Coronary artery (tissue), 2 donors: ENCODE measurements around the gene DAPK3.

ENCODE experiments used
- DNase-seq: peaks from one replicate; pipeline ENCODE4 v3.0.0-alpha.2; 2017; ENCODE audit warnings: low spot score
- H3K27ac ChIP-seq, 2 donors: fragments of 200-600 bp; sonication (generic); one replicate each; pipeline ENCODE4 v1.5.1; 2016 to 2019
- H3K4me3 ChIP-seq: fragments of 200-600 bp; sonication (generic); 2 replicates; pipeline ENCODE4 v1.5.1; 2016; ENCODE audit warnings: mild to moderate bottlenecking, moderate library complexity
- TF ChIP-seq, protein P1 (sequence below): fragments of 200-600 bp; sonication (generic); IDR thresholded peaks from one replicate; pipeline ENCODE4 v1.5.1; 2019; ENCODE audit warnings: antibody characterized with exemption

The DAPK3 gene

DNA sequence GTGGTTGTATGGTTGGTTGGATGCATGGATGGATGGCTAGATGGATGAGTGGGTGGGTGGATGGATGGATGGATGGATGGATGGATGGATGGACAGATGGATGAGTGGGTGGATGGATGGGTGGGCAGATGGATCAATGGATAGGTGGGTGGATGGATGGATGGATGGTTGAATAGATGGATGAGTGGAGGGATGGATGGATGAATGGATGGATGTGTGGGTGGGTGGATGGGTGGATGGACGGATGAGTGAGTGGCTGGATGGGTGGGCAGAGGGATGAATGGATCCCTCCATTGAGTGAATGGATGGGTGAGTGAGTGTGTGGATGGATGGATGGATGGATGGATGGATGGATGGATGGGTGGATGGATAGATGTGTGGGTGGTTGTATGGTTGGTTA, 47.0 kb downstream of the DAPK3 start:
- H3K4me3 ChIP-seq: no peak overlapping the region
- H3K27ac ChIP-seq: no peak overlapping the region
- TF ChIP-seq, protein P1, sequence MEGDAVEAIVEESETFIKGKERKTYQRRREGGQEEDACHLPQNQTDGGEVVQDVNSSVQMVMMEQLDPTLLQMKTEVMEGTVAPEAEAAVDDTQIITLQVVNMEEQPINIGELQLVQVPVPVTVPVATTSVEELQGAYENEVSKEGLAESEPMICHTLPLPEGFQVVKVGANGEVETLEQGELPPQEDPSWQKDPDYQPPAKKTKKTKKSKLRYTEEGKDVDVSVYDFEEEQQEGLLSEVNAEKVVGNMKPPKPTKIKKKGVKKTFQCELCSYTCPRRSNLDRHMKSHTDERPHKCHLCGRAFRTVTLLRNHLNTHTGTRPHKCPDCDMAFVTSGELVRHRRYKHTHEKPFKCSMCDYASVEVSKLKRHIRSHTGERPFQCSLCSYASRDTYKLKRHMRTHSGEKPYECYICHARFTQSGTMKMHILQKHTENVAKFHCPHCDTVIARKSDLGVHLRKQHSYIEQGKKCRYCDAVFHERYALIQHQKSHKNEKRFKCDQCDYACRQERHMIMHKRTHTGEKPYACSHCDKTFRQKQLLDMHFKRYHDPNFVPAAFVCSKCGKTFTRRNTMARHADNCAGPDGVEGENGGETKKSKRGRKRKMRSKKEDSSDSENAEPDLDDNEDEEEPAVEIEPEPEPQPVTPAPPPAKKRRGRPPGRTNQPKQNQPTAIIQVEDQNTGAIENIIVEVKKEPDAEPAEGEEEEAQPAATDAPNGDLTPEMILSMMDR: no peak
- DNase-seq: no peak

DNA sequence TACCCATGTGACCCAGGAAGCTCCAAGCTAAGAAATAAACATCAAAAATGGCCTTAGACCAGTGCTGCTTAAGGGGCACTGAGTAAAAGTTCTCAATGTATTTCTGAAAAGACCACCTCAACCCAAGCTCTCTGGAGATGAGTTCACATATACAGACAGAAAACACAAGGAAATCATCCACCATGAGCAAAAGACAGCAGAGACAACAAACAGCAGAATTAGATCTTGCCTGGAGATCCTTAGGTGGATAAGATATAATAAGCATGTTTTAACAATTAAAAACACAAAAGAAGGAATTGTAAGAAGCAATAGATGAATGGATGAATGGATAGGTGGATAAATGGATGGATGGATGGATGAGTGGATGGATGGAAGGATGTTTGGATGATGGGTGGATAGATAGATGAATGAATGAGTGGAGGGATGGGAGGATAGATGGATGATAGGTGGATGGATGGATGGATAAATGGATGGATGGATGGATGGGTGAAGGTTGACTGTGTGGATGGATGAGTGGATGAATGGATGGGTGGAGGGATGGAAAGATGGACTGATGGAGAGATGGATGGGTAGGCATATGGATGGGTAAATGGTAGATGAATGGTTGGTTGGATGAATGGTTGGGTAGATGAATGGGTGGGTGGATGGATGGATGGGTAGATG, 47.7 kb downstream of the DAPK3 start:
- DNase-seq: no peak
- H3K27ac ChIP-seq: no peak overlapping the region
- H3K4me3 ChIP-seq: no peak overlapping the region
- TF ChIP-seq, protein P1: no peak

DNA sequence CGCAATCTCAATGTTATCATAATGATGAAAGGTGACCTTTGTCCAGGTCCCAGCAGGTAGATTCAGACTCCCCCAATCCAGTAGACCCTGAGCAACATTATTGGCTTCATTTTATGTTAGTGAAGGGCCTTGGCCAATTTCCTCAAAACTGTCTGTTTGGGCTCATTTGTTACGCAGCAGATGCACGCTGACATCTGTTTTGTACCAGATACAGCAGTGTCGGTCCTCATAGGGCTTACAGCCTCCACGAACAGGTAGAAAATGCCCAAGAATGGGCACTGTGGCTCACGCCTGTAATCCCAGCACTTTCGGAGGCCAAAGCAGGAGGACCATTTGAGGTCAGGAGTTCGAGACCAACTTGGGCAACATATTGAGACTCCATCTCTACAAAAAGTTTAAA, 51.1 kb downstream of the DAPK3 start:
- no peak overlapping the region for H3K27ac ChIP-seq
- no peak overlapping the region for H3K4me3 ChIP-seq
- DNase-seq: no peak
- TF ChIP-seq, protein P1: no peak

DNA sequence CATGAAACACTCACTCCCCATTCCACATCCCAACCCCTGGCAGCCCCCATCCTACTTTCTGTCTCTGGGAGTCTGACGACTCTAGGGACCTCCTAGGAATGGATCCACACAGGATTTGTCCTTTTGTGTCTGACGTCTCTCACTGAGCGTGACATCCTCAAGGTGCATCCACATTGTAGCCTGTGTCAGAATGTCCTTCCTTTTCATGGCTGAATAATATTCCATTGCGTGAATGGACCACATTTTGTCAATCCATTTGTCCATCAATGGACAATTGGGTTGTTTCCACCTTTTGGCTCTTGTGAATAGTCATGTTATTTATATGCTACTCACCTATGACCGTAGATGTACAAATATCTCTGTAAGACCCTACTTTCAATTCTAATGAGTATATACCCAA, 54.9 kb downstream of the DAPK3 start:
- TF ChIP-seq, protein P1: no peak
- Histone ChIP-seq H3K4me3 (no peak overlapping the region), H3K27ac (no peak overlapping the region)
- no peak for DNase-seq

DNA sequence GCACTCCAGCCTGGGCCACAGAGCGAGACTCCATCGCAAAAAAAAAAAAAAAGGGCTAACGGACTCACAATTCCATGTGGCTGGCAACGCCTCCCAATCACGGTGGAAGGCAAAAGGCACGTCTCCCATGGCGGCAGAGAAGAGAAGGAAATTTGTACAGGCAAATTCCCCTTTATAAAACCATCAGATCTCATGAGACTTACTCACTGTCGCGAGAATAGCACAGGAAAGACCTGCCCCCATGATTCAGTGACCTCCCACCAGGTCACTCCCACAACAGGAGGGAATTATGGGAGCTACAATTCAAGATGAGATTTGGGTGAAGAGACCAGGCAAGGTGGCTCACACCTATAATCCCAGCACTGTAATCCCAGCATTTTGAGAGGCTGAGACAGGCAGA, 56.7 kb downstream of the DAPK3 start:
- TF ChIP-seq, protein P1: no peak
- no peak for DNase-seq

DNA sequence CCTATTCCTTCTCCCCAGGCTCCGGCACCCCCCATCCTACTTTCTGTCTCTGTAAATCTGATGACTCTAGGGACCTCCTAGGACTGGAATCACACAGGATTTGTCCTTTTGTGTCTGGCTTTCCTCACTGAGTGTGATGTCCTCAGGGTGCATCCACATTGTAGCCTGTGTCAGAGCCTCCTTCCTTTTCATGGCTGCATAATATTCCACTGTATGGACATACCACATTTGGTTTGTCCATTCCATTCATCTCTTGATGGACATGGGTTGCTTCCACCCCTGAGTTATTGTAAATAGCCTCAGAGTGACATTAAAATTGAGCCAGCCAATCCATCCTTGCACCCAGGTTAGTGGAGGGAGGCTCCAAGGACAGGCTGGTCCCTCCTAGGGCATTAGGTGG, 60.8 kb downstream of the DAPK3 start:
- Histone ChIP-seq H3K27ac (no peak overlapping the region), H3K4me3 (no peak overlapping the region)
- no peak for DNase-seq
- TF ChIP-seq, protein P1: no peak

More for the DNA sequence above, 56.7 kb downstream of the DAPK3 start:
- H3K4me3 ChIP-seq: no peak overlapping the region
- no peak overlapping the region for H3K27ac ChIP-seq
